GM12872 (cell line): ENCODE results near the gene MRM2.

Source experiments
- TF ChIP-seq, protein P1 (sequence below): IDR thresholded peaks from 3 replicates; pipeline ENCODE4 v1.5.1; 2011; ENCODE audit warnings: low read depth, mild to moderate bottlenecking, low read length, moderate library complexity; ENCODE audit not compliant: insufficient read depth

MRM2 gene

DNA sequence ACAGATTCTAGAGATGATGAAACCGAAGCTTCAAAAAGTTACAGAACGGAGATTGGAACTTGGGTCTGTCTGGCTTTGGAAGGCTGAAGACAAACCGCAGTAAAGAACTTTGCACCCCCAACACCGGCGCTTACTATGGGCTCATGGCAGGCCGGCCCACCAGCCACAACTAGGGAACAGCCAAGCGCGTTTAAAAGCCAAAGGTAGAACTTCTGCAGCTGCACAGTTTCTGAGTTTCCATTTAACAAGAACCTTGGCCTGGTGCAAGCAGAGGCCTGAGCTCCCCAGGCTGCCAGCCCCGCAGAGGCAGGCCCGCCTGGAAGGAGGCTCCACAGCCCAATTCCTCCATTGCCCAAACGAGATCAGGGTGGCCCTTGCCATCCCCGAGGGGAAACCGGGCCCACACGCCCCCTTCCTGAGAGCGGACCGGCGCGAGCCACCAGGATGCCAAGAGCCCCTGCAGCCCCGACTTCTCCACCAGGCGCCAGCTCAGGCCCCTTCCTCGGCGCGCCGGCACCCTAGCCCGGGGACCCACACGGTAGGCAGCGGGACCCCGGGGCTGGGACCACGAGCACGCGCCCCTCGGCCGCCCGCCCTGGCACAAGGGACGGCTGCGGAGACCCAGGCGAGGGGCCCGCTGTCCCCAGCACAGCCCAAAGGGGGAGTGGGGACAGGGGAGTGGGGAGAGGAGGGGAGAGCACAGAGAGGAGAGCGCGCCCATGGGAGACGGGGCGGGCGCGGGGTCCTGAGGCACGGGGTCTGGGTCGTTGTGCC is 9.8 kb downstream of the MRM2 start:
- TF ChIP-seq, protein P1, sequence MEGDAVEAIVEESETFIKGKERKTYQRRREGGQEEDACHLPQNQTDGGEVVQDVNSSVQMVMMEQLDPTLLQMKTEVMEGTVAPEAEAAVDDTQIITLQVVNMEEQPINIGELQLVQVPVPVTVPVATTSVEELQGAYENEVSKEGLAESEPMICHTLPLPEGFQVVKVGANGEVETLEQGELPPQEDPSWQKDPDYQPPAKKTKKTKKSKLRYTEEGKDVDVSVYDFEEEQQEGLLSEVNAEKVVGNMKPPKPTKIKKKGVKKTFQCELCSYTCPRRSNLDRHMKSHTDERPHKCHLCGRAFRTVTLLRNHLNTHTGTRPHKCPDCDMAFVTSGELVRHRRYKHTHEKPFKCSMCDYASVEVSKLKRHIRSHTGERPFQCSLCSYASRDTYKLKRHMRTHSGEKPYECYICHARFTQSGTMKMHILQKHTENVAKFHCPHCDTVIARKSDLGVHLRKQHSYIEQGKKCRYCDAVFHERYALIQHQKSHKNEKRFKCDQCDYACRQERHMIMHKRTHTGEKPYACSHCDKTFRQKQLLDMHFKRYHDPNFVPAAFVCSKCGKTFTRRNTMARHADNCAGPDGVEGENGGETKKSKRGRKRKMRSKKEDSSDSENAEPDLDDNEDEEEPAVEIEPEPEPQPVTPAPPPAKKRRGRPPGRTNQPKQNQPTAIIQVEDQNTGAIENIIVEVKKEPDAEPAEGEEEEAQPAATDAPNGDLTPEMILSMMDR, result no peak

DNA sequence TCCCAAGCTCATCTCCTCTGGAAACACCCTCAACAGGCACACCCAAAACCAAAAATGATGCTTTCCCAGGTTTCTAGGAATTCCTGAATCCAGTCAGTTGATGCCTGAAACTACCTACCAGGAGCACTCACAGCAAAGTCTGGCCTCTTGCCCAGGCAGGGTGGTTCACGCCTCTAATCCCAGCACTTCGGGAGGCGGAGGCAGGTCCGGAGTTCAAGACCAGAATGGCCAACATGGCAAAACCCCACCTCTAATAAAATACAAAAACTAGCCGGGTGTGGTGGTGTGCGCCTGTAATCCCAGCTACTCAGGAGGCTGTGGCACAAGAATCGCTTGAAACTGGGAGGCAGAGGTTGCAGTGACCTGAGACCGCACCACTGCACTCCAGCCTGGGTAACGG is 11.1 kb downstream of the MRM2 start:
- TF ChIP-seq, protein P1, result no peak

DNA sequence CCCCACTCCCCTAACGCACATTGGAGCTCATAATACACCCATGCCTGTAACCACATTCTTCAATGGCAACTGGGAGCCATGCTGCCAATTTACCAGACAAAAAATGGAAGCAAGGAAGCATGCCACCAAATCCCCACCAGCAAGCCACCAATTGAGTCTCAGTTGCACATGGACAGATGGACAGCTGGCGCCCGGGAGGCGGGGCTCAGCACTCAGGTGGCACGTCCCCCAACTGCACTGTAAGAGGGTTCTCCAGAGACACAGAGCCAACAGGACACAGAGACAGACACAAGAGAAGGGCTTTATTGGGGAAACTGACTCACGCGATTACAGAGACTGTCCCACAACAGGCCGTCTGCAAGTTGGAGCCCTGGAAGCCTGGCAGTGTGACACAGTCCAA is 11.8 kb downstream of the MRM2 start:
- TF ChIP-seq, protein P1, result no peak

DNA sequence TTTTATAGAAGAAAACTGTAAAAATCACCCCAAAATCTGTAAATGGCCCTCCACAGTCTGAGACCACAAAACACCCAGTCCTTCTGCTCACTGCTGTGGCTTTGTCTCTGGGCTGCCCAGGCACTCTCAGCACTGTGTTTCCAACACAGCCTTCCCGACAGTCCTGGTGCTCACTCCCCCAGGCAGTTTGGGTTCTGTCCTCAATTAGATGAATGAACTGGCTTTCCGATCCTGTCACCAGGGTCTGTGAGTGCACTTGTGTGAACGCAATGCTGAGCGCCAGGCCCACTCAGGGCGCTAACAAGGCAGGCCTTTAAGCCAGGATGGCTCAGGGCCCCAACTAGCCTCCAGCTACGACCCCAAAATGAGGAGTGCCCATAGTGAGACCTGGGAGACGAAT is 12.5 kb downstream of the MRM2 start:
- TF ChIP-seq, protein P1, result no peak

DNA sequence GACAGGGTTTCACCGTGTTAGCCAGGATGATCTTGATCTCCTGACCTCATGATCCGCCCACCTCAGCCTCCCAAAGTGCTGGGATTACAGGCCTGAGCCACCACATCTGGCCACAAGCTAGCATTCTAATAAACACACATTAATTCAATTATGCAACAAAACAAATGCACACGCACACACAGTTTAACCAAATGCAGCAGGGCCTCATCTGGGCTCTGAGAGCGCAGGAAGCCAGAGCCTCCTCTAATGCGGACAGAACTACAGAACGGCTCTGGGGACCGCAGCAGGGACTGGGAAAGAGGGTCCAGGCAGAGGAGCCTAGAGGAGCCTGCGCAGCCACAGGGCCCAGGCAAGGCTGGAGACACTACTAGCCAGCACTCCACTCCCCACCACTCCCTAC is 13.1 kb downstream of the MRM2 start:
- TF ChIP-seq, protein P1, result no peak

DNA sequence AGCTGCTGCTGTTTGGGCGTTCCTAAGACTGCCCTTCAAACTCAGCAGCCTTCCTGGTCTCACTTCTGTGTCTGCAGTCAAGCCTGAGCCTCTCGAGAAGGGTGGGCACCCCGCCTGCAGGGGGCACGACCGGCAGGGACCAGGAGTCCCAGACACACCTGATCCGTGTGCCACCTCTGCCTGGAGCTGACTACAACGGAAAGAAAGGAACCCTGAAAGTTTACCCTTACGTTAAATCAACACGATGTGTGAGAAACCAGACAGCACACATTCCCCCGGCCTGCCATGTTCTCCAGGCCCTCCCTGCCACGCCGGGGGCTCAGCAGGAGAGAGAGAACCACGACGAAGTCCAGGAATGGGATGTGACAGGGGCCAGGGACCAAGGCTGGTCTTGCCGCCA is 14.3 kb downstream of the MRM2 start:
- TF ChIP-seq, protein P1, result no peak

DNA sequence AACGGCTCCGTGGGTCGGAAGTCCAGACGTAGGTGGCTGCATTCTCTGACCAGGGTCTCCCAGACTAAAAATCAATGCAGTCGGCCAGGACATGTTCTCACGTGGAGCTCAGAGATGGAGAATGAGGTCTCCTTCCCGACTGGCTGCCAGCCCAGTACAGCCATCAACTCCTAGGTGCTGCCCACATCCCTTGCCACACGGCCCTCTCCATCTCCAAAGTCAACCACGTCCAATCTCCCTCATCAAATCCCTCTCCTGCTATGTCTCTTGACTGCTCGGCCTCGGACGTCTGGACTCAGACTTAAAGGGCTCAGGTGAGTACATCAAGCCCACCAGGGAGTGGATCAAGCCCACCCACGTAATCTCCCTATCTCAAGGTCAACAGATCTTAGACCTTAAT is 16.2 kb downstream of the MRM2 start:
- TF ChIP-seq, protein P1, result no peak
